GM10248 (cell line): ENCODE data around the gene FNDC5.

Experiments used
- CTCF ChIA-PET: fragments of 300-600 bp; sonication (Branson Sonifier 250); formaldehyde crosslinking; extraction: SDS; loops from one replicate; lab custom pipeline; 2021; ENCODE audit warnings: antibody characterized with exemption; lab: Yijun Ruan, JAX
- POLR2A ChIA-PET: fragments of 350-650 bp; sonication (Branson Sonifier 250); formaldehyde crosslinking; extraction: SDS; loops from one replicate; lab custom pipeline; 2020; ENCODE audit warnings: antibody characterized with exemption; lab: Yijun Ruan, JAX
- DNase-seq: peaks from one replicate; pipeline ENCODE4 v3.0.0; 2012; ENCODE audit errors: extremely low spot score
- TF ChIP-seq, protein P1 (sequence below): IDR thresholded peaks from 2 replicates; pipeline ENCODE4 v1.5.1; 2012; ENCODE audit warnings: mild to moderate bottlenecking, low read depth; ENCODE audit errors: extremely low read depth, missing control alignments, control extremely low read depth

FNDC5 gene

DNA sequence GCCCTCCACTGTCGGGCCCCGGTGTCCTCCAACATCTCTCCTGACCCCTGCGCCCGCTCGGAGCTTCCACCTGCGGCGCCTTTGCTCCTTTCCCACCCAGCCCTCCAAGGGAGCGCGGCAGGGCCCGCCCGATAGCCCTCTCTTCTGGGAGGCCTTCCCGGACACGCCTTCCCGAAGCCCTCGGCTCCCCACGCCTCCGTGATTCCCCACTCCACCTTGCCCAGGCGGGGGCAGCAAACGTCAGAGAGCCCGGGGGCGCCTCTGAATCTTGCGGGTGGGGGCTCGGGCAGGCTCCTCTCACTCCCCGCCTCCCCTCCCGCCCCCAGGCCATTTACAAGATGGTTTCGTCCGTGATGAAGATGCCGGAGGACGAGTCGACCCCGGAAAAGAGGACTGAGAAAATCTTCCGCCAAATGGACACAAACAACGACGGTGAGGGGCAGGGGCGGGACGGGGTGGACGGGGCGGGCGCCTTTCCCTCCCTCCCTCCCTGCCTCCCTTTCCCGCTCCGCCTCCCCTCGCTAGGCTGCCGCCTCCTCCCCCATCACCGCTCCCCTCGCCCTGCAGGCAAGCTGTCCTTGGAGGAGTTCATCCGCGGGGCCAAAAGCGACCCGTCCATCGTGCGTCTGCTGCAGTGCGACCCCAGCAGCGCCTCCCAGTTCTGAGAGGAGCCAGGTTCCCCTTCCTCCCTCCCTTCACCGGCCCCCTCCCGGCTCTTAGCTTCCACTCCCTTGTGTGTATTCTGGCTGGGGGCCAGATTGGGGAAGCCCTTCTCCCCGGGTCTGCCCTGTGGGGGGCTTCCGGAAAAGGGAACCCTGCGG is 22.7 kb upstream of the FNDC5 start:
- ChIA-PET CTCF (interaction anchor here (0.9 to 3.7 kb wide), 8 partner anchors 18 to 492 kb away, joined by 3 to 21 read pairs (median 4); no protein-coding TSS in a partner anchor), POLR2A (no interaction called here)
- TF ChIP-seq, protein P1, sequence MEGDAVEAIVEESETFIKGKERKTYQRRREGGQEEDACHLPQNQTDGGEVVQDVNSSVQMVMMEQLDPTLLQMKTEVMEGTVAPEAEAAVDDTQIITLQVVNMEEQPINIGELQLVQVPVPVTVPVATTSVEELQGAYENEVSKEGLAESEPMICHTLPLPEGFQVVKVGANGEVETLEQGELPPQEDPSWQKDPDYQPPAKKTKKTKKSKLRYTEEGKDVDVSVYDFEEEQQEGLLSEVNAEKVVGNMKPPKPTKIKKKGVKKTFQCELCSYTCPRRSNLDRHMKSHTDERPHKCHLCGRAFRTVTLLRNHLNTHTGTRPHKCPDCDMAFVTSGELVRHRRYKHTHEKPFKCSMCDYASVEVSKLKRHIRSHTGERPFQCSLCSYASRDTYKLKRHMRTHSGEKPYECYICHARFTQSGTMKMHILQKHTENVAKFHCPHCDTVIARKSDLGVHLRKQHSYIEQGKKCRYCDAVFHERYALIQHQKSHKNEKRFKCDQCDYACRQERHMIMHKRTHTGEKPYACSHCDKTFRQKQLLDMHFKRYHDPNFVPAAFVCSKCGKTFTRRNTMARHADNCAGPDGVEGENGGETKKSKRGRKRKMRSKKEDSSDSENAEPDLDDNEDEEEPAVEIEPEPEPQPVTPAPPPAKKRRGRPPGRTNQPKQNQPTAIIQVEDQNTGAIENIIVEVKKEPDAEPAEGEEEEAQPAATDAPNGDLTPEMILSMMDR: no peak
- no peak for DNase-seq

DNA sequence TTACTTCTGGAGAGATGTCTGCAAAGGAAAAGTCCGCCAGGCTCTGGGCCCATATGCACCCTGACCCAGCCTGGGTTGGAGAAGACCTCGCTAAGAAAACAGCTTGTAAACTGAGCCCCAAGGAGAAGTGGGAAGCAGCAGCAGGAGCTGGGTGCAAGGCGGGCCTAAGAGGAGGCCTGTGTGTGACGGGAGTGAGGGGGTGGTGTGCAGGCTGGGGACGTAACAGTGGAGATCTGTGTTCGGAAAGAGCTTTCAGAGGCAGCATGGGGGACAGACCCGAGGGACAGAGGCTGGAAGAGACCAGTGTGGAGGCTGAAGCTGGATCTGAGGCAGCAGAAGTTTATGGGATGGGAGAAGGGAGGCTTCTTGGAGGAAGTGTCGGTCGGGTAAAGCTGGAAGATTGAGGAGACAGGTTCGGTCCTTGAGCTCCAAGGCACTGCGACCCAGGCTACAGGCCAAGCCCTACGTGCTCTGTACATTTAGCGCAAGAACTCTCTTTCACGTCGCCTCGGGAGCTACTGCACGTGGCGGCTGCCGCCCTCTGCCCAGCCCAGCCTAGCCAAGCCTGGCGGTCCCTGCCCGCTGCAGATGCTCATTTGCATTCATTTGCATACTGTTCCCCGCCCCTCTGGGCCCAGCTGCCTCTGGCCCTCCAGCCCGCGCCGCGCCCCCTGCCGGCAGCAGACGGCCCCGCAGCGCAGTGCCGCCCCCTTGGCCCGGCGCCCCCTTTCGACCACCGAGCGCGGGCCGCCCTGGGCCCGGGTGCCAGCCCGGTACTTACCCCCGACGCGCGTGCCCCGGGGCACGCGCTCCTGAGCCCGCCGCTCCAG is 21.9 kb upstream of the FNDC5 start:
- TF ChIP-seq, protein P1: peak; percentile 58
- ChIA-PET CTCF (interaction anchor here (0.8 to 3.7 kb wide), 11 partner anchors 14 to 491 kb away, joined by 3 to 21 read pairs (median 4); no protein-coding TSS in a partner anchor), POLR2A (no interaction called here)
- DNase-seq: peak; percentile 63

DNA sequence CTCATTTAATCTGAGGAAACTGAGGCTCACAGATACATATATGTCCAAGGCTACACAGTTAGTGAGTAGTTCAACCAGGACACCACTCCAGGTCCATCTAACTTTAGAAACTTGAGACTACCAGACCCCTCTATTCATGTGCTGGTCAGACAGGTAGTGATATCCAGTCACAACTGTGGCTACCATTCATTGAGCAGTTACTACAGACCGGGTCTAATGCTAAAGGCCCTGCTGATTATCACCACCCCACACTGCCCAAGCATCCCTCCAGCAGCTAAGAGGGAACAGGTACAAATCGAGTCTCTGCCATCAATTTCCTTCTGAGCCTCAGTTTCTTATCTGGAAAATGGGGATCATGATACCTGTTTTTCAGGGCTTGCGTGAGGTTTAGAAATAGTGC is 20.9 kb upstream of the FNDC5 start:
- no peak for DNase-seq
- TF ChIP-seq, protein P1: no peak
- CTCF ChIA-PET: interaction anchor here (1.0 to 3.7 kb wide), 7 partner anchors 11 to 195 kb away, joined by 3 to 21 read pairs (median 4); no protein-coding TSS in a partner anchor
- POLR2A ChIA-PET: no interaction called here

DNA sequence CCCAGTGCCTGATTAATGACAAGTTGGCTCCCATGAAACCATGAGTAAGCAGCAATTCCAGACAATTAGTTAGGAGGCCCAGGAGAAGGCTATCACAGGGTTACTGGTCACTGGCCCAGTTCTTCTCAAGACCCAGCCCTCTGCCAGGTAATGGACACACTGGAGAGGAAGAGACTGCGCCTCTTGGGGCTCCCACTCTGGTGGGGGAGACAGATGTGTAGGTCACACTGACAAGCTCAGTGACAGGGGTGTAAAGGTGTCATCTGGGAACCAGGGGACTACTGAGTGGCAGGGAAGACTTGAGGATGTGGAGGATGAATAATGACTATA is 20.5 kb upstream of the FNDC5 start:
- CTCF ChIA-PET: interaction anchor here (1.0 to 3.7 kb wide), 5 partner anchors 11 to 195 kb away, joined by 3 to 21 read pairs (median 9); no protein-coding TSS in a partner anchor

DNA sequence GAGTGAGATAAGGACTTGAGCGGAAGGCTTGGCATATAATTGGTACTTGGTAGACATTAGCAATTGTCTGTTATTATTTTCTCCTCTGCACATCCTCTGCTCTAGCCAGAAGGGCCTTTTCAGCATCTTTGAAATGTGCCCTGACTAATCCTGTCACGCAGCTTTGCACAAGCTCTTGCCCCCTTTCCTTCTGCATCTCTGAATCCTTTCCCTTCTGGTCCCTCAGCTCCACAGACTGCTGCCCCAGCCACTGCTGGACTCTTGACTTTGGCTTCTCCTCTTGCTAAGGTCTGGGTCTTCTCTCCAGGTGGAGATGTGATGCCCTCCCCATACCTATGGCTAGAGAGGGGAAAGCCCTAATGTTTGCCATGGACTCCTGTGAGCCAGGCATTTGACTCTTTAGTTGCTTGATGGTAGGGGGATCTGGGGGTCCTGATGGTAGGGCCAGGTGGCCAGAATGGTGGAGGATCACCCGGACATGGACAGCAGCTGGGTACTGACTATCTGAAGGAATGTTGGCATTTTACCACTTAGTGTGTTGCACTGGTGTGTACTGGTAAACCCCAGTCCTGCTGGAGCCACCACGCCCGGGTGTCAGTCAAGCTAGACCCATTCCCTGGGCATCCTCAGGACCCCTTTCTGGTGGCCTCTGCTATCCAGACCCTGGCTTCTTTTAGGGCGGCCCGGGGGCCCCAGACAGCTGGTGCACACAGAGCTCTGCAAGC is 20.0 kb upstream of the FNDC5 start:
- TF ChIP-seq, protein P1: no peak
- DNase-seq: no peak
- POLR2A ChIA-PET: no interaction called here
- CTCF ChIA-PET: interaction anchor here (0.9 to 3.7 kb wide), 8 partner anchors 10 to 196 kb away, joined by 3 to 21 read pairs (median 7); no protein-coding TSS in a partner anchor

More for the DNA sequence above, 20.5 kb upstream of the FNDC5 start:
- DNase-seq: no peak
- TF ChIP-seq, protein P1: no peak
- POLR2A ChIA-PET: no interaction called here
